IMR-90 (cell line): ENCODE measurements around the gene DNM1. TPM values are rescaled to one million over a fixed set of nuclear protein-coding genes. Genes with fewer than 3 reads are reported as not detected.
A peak's percentile ranks its signal among the peaks of the same experiment; 100 is the strongest.

ENCODE experiments used
- ATAC-seq: fragments of 200-7000 bp; cut with Tn5 transposase; 2 replicates; pipeline ENCODE4 v1.9.1; 2020; ENCODE audit warnings: low read depth, mild to moderate bottlenecking, moderate library complexity
- BruUV-seq: library from RNA; stranded (reverse); fragments of 400-500 nt; replicated peaks from 2 replicates; lab custom pipeline; 2021; lab: Mats Ljungman, UMichigan
- CTCF ChIA-PET: fragments of 300-600 bp; formaldehyde crosslinking; extraction: SDS; loops from one replicate; lab custom pipeline; 2021; ENCODE audit warnings: antibody characterized with exemption; lab: Yijun Ruan, JAX
- POLR2A ChIA-PET: fragments of 300-600 bp; sonication (Branson Sonifier 250); formaldehyde crosslinking; loops from one replicate; lab custom pipeline; 2022; ENCODE audit warnings: antibody characterized with exemption; ENCODE audit not compliant: unreplicated experiment; lab: Charles Lee
- DNase-seq: peaks from one replicate; pipeline ENCODE4 v3.0.0; 2013
- H2AFZ ChIP-seq: replicated peaks from 2 replicates; pipeline ENCODE3; 2013; ENCODE audit warnings: low read length, mild to moderate bottlenecking; ENCODE audit not compliant: poor library complexity
- H2AK5ac ChIP-seq: 2 replicates; pipeline ENCODE4 v1.6.1; 2013; ENCODE audit warnings: low read depth, low read length, inconsistent platforms
- H2AK9ac ChIP-seq: replicated peaks from 2 replicates; pipeline ENCODE3; 2013; ENCODE audit warnings: mild to moderate bottlenecking, low read depth, low read length, moderate library complexity; ENCODE audit not compliant: poor library complexity
- H2BK120ac ChIP-seq: 2 replicates; pipeline ENCODE4 v1.6.1; 2013; ENCODE audit warnings: low read depth, low read length, inconsistent platforms
- H2BK15ac ChIP-seq: 3 replicates; pipeline ENCODE4 v1.6.1; 2013; ENCODE audit warnings: low read depth, low read length, inconsistent platforms
- H2BK20ac ChIP-seq: 2 replicates; pipeline ENCODE4 v1.6.1; 2013; ENCODE audit warnings: low read depth, mild to moderate bottlenecking, inconsistent platforms, low read length, moderate library complexity
- H2BK5ac ChIP-seq: 2 replicates; pipeline ENCODE4 v1.6.1; 2013; ENCODE audit warnings: mild to moderate bottlenecking, low read depth, low read length, inconsistent platforms; ENCODE audit not compliant: poor library complexity, severe bottlenecking
- H3K14ac ChIP-seq: replicated peaks from 2 replicates; pipeline ENCODE4 v1.6.1; 2013; ENCODE audit warnings: low read depth, low read length, inconsistent platforms
- H3K18ac ChIP-seq: 2 replicates; pipeline ENCODE4 v1.6.1; 2013; ENCODE audit warnings: low read depth, low read length, control low read depth
- H3K23ac ChIP-seq: 2 replicates; pipeline ENCODE4 v1.6.1; 2013; ENCODE audit warnings: low read depth, low read length, inconsistent platforms
- H3K27ac ChIP-seq: 2 replicates; pipeline ENCODE4 v1.5.1; 2013; ENCODE audit warnings: mild to moderate bottlenecking, control low read depth, low read length; ENCODE audit not compliant: insufficient read depth
- H3K27me3 ChIP-seq: 2 replicates; pipeline ENCODE4 v1.6.1; 2013; ENCODE audit warnings: low read length; ENCODE audit not compliant: control insufficient read depth, insufficient read depth
- H3K36me3 ChIP-seq: 2 replicates; pipeline ENCODE4 v1.6.1; 2013; ENCODE audit warnings: low read length, mixed read lengths; ENCODE audit not compliant: control insufficient read depth, insufficient read depth
- H3K4ac ChIP-seq: 2 replicates; pipeline ENCODE4 v1.6.1; 2013; ENCODE audit warnings: low read depth, low read length, inconsistent platforms
- H3K4me1 ChIP-seq: 2 replicates; pipeline ENCODE4 v1.6.1; 2013; ENCODE audit warnings: low read length, mixed read lengths; ENCODE audit not compliant: control insufficient read depth, insufficient read depth
- H3K4me2 ChIP-seq: 2 replicates; pipeline ENCODE4 v1.6.1; 2013; ENCODE audit warnings: low read depth, mild to moderate bottlenecking, control low read depth, low read length, moderate library complexity
- H3K4me3 ChIP-seq: 2 replicates; pipeline ENCODE4 v1.5.1; 2013; ENCODE audit warnings: low read depth, mild to moderate bottlenecking, control low read depth, low read length, moderate library complexity; ENCODE audit not compliant: insufficient read depth
- H3K56ac ChIP-seq: 2 replicates; pipeline ENCODE4 v1.6.1; 2013; ENCODE audit warnings: low read length, inconsistent platforms; ENCODE audit not compliant: insufficient read depth; ENCODE audit errors: extremely low read depth
- H3K79me1 ChIP-seq, 2 experiments: 2 replicates each; pipeline ENCODE4 v1.6.1; 2013; ENCODE audit warnings: low read length in 2 of 2, inconsistent platforms in 1 of 2, low read depth in 1 of 2
- H3K9ac ChIP-seq: 2 replicates; pipeline ENCODE4 v1.6.1; 2013; ENCODE audit warnings: low read depth, low read length, control low read depth
- H3K9me1 ChIP-seq: 2 replicates; pipeline ENCODE4 v1.6.1; 2013; ENCODE audit warnings: low read length, inconsistent platforms; ENCODE audit not compliant: insufficient read depth
- H3K9me3 ChIP-seq: 2 replicates; pipeline ENCODE4 v1.6.1; 2013; ENCODE audit warnings: low read length; ENCODE audit not compliant: control insufficient read depth, insufficient read depth
- H4K20me1 ChIP-seq: 2 replicates; pipeline ENCODE4 v1.6.1; 2013; ENCODE audit warnings: low read length, inconsistent platforms; ENCODE audit not compliant: insufficient read depth
- H4K5ac ChIP-seq: 2 replicates; pipeline ENCODE4 v1.6.1; 2013; ENCODE audit warnings: mild to moderate bottlenecking, low read depth, low read length, control low read depth
- H4K8ac ChIP-seq, 2 experiments: 2 replicates each; pipeline ENCODE4 v1.6.1; 2013; ENCODE audit warnings: low read depth in 2 of 2, low read length in 2 of 2, control low read depth in 1 of 2, inconsistent platforms in 1 of 2
- H4K91ac ChIP-seq: 2 replicates; pipeline ENCODE4 v1.6.1; 2013; ENCODE audit warnings: low read depth, low read length, inconsistent platforms; ENCODE audit not compliant: insufficient read depth
- ELK1 ChIP-seq: fragments of 150-350 bp; IDR thresholded peaks from 2 replicates; pipeline ENCODE4 v1.6.1; 2016; ENCODE audit warnings: low read depth, mild to moderate bottlenecking, low read length, moderate library complexity, borderline replicate concordance
- FOS ChIP-seq: fragments of 150-350 bp; IDR thresholded peaks from 2 replicates; pipeline ENCODE4 v1.6.1; 2016; ENCODE audit warnings: low read depth, low read length
- MAFK ChIP-seq: IDR thresholded peaks from 2 replicates; pipeline ENCODE4 v1.6.1; 2012; ENCODE audit warnings: low read depth, low read length, improper control_type of control experiment
- MAZ ChIP-seq: IDR thresholded peaks from 2 replicates; pipeline ENCODE4 v1.6.1; 2012; ENCODE audit warnings: low read depth, mild to moderate bottlenecking, low read length, improper control_type of control experiment, moderate library complexity, borderline replicate concordance
- MXI1 ChIP-seq: IDR thresholded peaks from 2 replicates; pipeline ENCODE4 v1.6.1; 2012; ENCODE audit warnings: low read depth, mild to moderate bottlenecking, low read length, moderate library complexity, borderline replicate concordance
- POLR2A ChIP-seq: IDR thresholded peaks from 2 replicates; pipeline ENCODE4 v1.6.1; 2012; ENCODE audit warnings: mild to moderate bottlenecking, low read depth, low read length
- RFX5 ChIP-seq: IDR thresholded peaks from 2 replicates; pipeline ENCODE4 v1.8.0; 2012; ENCODE audit warnings: low read depth, mild to moderate bottlenecking, low read length, moderate library complexity
- WGBS, 2 experiments: methylation state at CpG; one replicate each; pipeline versions ENCODE4 v1.1.5 to v1.1.7; 2013; ENCODE audit warnings: missing lambda C conversion rate in 2 of 2; ENCODE audit not compliant: insufficient read length in 1 of 2; ENCODE audit errors: extremely low coverage in 2 of 2; 5-methylcytosine and 5-hydroxymethylcytosine counted together
- dilution Hi-C: fragments of 300-500 bp; cut with HindIII; formaldehyde crosslinking; loops from one replicate; pipeline ENCODE4 v1.14.3; 2018; ENCODE audit warnings: low sequenced_read_pairs; ENCODE audit not compliant: unreplicated experiment
- in situ Hi-C: fragments of 300-500 bp; cut with MboI; formaldehyde crosslinking; loops from 3 replicates; pipeline ENCODE4 v1.14.3; 2019; ENCODE audit warnings: low sequenced_read_pairs, inconsistent platforms, mixed read lengths
- intact Hi-C: fragments of 100-400 bp; cut with micrococcal nuclease; formaldehyde crosslinking; loops from 2 replicates; pipeline ENCODE4 v1.10.0; 2022
- polyA plus RNA-seq, 3 experiments: library from polyadenylated mRNA; depleted of rRNA; stranded (reverse); fragments of >200 nt; gene quantifications; 2 replicates each; pipeline ENCODE4 v1.2.3, GENCODE V29; 2012; ENCODE audit warnings: low replicate concordance in 1 of 3
- total RNA-seq: library from RNA; depleted of rRNA; stranded (reverse); fragments of >200 nt; gene quantifications from 2 replicates; pipeline ENCODE4 v1.2.3, GENCODE V29; 2012

DNM1 gene
- total and polyA plus RNA-seq, 2 of the 4 experiments (the other 2 are of a cell fraction): 13.6 to 17.7 TPM

- Histone ChIP-seq H3K23ac (peak overlapping the region; percentile 6; the same call in 1 of the 2 replicates), H3K36me3 (no peaks in the 10 kb centered on the region), H2AK5ac (peak overlapping the region; percentile 98), H3K9me1 (peaks cover 23% of the 10 kb centered on the region), H3K9me3 (no peaks in the 10 kb centered on the region), H2BK20ac (peak overlapping the region; percentile 27; the same call in 1 of the 2 replicates), H4K5ac (peak overlapping the region; percentile 75), H2AK9ac (peak overlapping the region; percentile 99), H4K91ac (peak overlapping the region; percentile 67), H3K56ac (no peak overlapping the region; the same call in 1 of the 2 replicates), H4K20me1 (no peaks in the 10 kb centered on the region), H3K4me1 (peaks cover 26% of the 10 kb centered on the region), H3K27me3 (no peaks in the 10 kb centered on the region), H3K4me3 (peak overlapping the region; percentile 47), H3K79me1 (peaks cover 0 to 15% of the 10 kb centered on the region in 2 experiments; a peak in 2 of 4 replicates), H3K4me2 (peak overlapping the region; percentile 77), H3K14ac (peak overlapping the region; percentile 83), H2BK120ac (peak overlapping the region; percentile 23; the same call in 1 of the 2 replicates), H3K9ac (peak overlapping the region; percentile 74), H2BK15ac (peak overlapping the region; percentile 45; the same call in 1 of the 3 replicates), H3K27ac (peak overlapping the region; percentile 76), H3K4ac (peak overlapping the region; percentile 95), H4K8ac (peak overlapping the region; percentile 95; a peak in 3 of 4 replicates), H2BK5ac (peak overlapping the region; percentile 46), H2AFZ (peak overlapping the region; percentile 93), H3K18ac (peak overlapping the region; percentile 78)
- DNase-seq (peak; percentile 86), ATAC-seq (peak; percentile 85)
- no CpG with 5 or more reads among the region's 18 CpGs for WGBS, 2 experiments
- in situ Hi-C loops: no loop called here
- dilution Hi-C loops: no loop called here
- BruUV-seq: no TSS peak
- intact Hi-C loops: no loop called here
- ChIA-PET POLR2A (no interaction called here), CTCF (no interaction called here)
- TF ChIP-seq RFX5 (no peak), MAFK (no peak), MXI1 (no peak), ELK1 (no peak), POLR2A (peak; percentile 67), FOS (no peak), MAZ (peak; percentile 78; the same call in 1 of the 2 replicates)
Observed at GRCh38 chr9:128244837-128245231, 41.7 kb downstream of the DNM1 start.
